ENCODE data around the gene BOD1.

DNA sequence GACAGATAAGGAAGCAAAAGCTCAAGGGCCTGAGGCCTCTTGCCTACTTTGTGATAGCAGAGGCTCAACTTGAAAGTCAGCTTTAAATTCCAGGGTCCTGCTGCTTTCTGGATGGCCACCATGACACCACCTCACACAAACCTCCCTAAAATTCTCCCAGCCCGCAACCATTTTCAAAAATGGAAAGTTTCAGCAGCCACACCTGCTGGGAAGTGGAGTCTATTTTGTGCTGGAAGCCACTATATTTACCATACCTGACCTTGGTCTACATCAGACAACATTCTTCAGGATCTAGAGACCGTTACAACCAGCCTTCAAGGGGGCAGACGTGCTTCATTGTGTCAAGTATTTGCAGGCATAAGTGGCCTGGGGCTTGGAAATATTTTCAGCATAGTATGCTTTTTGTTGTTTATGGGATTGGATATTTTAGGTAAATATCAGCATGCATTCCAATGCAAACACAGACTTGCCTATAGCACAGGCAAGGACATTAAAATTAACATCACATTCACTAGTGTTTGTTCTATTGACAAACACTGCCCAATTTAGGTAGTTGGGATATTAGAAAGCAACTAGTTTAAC is 50.9 kb downstream of the BOD1 start:
- TF ChIP-seq RFX5 (IDR thresholded peaks at IDR 0.05; ENCODE audit: low read depth, low read length) (no peak), EZH2 (IDR thresholded peaks at IDR 0.05; ENCODE audit: borderline replicate concordance, control insufficient read depth, low read depth, low read length) (no peak), RCOR1 (conservative IDR thresholded peaks at IDR 0.05; ENCODE audit: low read depth, low read length) (no peak), MXI1 (IDR thresholded peaks at IDR 0.05; ENCODE audit: low read depth, low read length) (no peak), MYC (IDR thresholded peaks at IDR 0.05; ENCODE audit: insufficient read depth, insufficient read length, insufficient replicate concordance, low read length, severe bottlenecking) (no peak)
- TF ChIP-seq, protein P1, sequence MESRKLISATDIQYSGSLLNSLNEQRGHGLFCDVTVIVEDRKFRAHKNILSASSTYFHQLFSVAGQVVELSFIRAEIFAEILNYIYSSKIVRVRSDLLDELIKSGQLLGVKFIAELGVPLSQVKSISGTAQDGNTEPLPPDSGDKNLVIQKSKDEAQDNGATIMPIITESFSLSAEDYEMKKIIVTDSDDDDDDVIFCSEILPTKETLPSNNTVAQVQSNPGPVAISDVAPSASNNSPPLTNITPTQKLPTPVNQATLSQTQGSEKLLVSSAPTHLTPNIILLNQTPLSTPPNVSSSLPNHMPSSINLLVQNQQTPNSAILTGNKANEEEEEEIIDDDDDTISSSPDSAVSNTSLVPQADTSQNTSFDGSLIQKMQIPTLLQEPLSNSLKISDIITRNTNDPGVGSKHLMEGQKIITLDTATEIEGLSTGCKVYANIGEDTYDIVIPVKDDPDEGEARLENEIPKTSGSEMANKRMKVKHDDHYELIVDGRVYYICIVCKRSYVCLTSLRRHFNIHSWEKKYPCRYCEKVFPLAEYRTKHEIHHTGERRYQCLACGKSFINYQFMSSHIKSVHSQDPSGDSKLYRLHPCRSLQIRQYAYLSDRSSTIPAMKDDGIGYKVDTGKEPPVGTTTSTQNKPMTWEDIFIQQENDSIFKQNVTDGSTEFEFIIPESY (IDR thresholded peaks at IDR 0.05), result no peak
- TF ChIP-seq, protein P2, sequence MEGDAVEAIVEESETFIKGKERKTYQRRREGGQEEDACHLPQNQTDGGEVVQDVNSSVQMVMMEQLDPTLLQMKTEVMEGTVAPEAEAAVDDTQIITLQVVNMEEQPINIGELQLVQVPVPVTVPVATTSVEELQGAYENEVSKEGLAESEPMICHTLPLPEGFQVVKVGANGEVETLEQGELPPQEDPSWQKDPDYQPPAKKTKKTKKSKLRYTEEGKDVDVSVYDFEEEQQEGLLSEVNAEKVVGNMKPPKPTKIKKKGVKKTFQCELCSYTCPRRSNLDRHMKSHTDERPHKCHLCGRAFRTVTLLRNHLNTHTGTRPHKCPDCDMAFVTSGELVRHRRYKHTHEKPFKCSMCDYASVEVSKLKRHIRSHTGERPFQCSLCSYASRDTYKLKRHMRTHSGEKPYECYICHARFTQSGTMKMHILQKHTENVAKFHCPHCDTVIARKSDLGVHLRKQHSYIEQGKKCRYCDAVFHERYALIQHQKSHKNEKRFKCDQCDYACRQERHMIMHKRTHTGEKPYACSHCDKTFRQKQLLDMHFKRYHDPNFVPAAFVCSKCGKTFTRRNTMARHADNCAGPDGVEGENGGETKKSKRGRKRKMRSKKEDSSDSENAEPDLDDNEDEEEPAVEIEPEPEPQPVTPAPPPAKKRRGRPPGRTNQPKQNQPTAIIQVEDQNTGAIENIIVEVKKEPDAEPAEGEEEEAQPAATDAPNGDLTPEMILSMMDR (IDR thresholded peaks at IDR 0.05 in 2 of 3, conservative IDR thresholded peaks at IDR 0.05 in 1 of 3; ENCODE audit: control insufficient read depth in 2 of 3, extremely low read depth in 1 of 3, insufficient read depth in 1 of 3, low read depth in 3 of 3, low read length in 3 of 3), result no peak

Data from GM12878 (cell line).